K562 (cell line): ENCODE measurements around the gene SOWAHD.

Experiments used
- CTCF ChIP-seq, 3 experiments: IDR thresholded peaks in 2 of 3; conservative IDR thresholded peaks in 1 of 3; 2 replicates each; pipeline ENCODE4 v1.5.1; 2011 to 2012; ENCODE audit warnings: low read length in 3 of 3, mild to moderate bottlenecking in 3 of 3, control low read depth in 2 of 3, improper control_type of control experiment in 1 of 3, inconsistent platforms in 1 of 3, low read depth in 1 of 3, mixed read lengths in 1 of 3, moderate library complexity in 1 of 3; ENCODE audit not compliant: insufficient read depth in 2 of 3
- CTCFL ChIP-seq: IDR thresholded peaks from 2 replicates; pipeline ENCODE4 v1.6.1; 2011; ENCODE audit warnings: borderline replicate concordance, low read depth, mild to moderate bottlenecking, moderate library complexity, low read length; ENCODE audit not compliant: insufficient read depth, poor library complexity, severe bottlenecking
- ELK1 ChIP-seq: sonication (generic); formaldehyde crosslinking; IDR thresholded peaks from 2 replicates; pipeline ENCODE4 v1.8.1; 2022; ENCODE audit warnings: missing genetic modification reagents
- ETV5 ChIP-seq: sonication (generic); formaldehyde crosslinking; IDR thresholded peaks from 2 replicates; pipeline ENCODE4 v1.4.0; 2020; ENCODE audit warnings: low read depth, mild to moderate bottlenecking, missing genetic modification reagents
- GABPB1 ChIP-seq: sonication (generic); formaldehyde crosslinking; IDR thresholded peaks from 2 replicates; pipeline ENCODE4 v1.8.0; 2022; ENCODE audit warnings: mild to moderate bottlenecking, missing genetic modification reagents
- NFXL1 ChIP-seq: fragments of 450-650 bp; formaldehyde crosslinking; IDR thresholded peaks from 2 replicates; pipeline ENCODE4 v1.4.0; 2021; ENCODE audit warnings: mild to moderate bottlenecking
- UBTF ChIP-seq, 2 experiments: IDR thresholded peaks; 2 replicates each; pipeline ENCODE4 v1.6.1; 2012; ENCODE audit warnings: improper control_type of control experiment in 2 of 2, low read depth in 2 of 2, low read length in 2 of 2, borderline replicate concordance in 1 of 2
- ZNF398 ChIP-seq: fragments of 250-450 bp; sonication (Bioruptor Pico); IDR thresholded peaks from 2 replicates; pipeline ENCODE4 v1.8.0; 2021; ENCODE audit warnings: moderate library complexity, mild to moderate bottlenecking, inconsistent platforms

GRCh38 chrX:119753639-119754257 is 4.6 kb upstream of the SOWAHD start:
- TF ChIP-seq UBTF (IDR thresholded peaks at IDR 0.05; ENCODE audit: borderline replicate concordance in 1 of 2, low read depth in 2 of 2, low read length in 2 of 2) = no peak
- peak; percentile 54 to 65 (median 61) for TF ChIP-seq CTCF (IDR thresholded peaks at IDR 0.05 in 2 of 3, conservative IDR thresholded peaks at IDR 0.05 in 1 of 3; ENCODE audit: insufficient read depth in 2 of 3, low read depth in 1 of 3, low read length in 3 of 3)
- no peak for TF ChIP-seq NFXL1 (CRISPR knock-in tag)
- no peak for TF ChIP-seq ETV5
- TF ChIP-seq CTCFL = no peak
- TF ChIP-seq GABPB1 (CRISPR knock-in tag) = no peak
- no peak for TF ChIP-seq ELK1 (CRISPR knock-in tag)
- TF ChIP-seq ZNF398 (CRISPR knock-in tag) = no peak
